ENCODE results near the gene TRPM7. TPM values are rescaled to one million over a fixed set of nuclear protein-coding genes. Genes with fewer than 3 reads are reported as not detected.
A peak's percentile ranks its signal among the peaks of the same experiment; 100 is the strongest.

Gene TRPM7, protein sequence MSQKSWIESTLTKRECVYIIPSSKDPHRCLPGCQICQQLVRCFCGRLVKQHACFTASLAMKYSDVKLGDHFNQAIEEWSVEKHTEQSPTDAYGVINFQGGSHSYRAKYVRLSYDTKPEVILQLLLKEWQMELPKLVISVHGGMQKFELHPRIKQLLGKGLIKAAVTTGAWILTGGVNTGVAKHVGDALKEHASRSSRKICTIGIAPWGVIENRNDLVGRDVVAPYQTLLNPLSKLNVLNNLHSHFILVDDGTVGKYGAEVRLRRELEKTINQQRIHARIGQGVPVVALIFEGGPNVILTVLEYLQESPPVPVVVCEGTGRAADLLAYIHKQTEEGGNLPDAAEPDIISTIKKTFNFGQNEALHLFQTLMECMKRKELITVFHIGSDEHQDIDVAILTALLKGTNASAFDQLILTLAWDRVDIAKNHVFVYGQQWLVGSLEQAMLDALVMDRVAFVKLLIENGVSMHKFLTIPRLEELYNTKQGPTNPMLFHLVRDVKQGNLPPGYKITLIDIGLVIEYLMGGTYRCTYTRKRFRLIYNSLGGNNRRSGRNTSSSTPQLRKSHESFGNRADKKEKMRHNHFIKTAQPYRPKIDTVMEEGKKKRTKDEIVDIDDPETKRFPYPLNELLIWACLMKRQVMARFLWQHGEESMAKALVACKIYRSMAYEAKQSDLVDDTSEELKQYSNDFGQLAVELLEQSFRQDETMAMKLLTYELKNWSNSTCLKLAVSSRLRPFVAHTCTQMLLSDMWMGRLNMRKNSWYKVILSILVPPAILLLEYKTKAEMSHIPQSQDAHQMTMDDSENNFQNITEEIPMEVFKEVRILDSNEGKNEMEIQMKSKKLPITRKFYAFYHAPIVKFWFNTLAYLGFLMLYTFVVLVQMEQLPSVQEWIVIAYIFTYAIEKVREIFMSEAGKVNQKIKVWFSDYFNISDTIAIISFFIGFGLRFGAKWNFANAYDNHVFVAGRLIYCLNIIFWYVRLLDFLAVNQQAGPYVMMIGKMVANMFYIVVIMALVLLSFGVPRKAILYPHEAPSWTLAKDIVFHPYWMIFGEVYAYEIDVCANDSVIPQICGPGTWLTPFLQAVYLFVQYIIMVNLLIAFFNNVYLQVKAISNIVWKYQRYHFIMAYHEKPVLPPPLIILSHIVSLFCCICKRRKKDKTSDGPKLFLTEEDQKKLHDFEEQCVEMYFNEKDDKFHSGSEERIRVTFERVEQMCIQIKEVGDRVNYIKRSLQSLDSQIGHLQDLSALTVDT (N-terminal part only)
- polyA plus RNA-seq (2012; ENCODE audit: low read depth, missing spikeins) = 16.1 TPM

DNA sequence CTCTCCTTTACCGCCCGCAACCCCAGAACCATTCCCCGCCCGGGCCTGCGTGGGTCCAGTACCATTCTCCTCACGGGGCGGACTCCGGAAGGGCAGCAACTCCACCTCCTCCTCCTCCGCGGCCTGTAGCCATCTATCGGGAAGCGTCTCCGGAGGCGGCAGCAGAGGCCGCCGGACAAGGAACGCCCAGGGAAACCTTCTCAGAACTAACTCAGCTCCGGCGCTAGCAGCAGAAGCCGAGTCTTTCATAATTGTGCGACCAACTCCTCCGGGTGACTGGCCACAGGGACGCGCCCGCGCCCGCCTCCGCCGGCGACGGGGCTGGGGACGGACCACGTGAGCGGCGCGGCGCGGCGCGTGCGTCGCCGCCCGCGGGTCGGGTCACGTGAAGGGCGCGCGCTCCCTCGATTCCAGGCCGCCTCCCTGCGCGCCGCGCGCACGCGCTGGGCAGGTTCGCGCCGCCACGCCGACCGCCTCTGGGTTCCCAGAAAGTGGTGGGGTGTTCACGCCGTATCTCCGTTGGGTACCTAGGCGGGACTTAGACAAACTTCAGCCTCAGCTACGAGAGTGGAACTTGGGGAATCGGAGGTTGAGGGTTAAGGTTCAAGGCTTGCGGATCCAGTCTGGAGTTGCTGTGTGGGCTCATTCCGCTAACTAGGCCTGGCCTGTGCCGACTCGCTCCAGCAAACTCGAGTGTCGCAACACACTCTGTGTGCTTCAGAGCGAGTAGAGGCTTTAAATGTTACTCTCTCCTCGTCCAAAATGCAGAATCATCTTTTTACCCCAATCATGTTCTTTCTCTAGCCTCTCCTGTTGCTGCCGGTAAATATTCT lies at the start of gene TRPM7:
Gene TRPM7, minus strand, starts transcription at position 329 of the 833 bp plus-strand sequence. Its CDS starts 264 bp downstream, at position 65.
- DNase-seq (ENCODE audit: insufficient read length, low spot score) (peak; percentile 82), FAIRE-seq (peak; percentile 98)
- TF ChIP-seq POLR2A (IDR thresholded peaks at IDR 0.05; ENCODE audit: low read depth, low read length) (peak; percentile 89), POU2F2 (IDR thresholded peaks at IDR 0.05; ENCODE audit: low read depth, low read length) (peak; percentile 60; the same call in 1 of the 2 replicates), SPI1 (IDR thresholded peaks at IDR 0.05; ENCODE audit: low read depth, low read length) (no peak), TAF1 (IDR thresholded peaks at IDR 0.05; ENCODE audit: low read depth, low read length) (peak; percentile 49), POLR2AphosphoS5 (IDR thresholded peaks at IDR 0.05; ENCODE audit: low read depth, low read length) (peak; percentile 84)

DNA sequence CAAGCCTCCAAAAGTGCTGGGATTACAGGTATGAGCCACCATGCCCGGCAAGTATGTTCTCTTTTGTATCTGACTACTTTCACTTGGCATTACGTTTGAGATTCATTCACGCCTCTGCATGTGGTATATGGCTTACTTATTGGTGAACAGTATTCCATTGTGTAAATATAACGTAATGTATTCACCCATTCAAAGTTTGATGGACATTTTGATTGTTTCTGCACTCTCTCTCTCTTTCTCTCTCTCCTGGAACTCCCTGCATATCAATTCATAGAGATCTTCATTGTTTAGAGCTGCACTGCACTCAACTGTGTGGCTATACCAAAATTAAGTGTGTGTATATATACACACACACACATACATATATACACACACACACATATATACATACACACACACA lies 48.6 kb upstream of the TRPM7 start:
- DNase-seq (ENCODE audit: insufficient read length, low spot score) (no peak), FAIRE-seq (no peak)
- TF ChIP-seq TAF1 (IDR thresholded peaks at IDR 0.05; ENCODE audit: low read depth, low read length) = no peak
- TF ChIP-seq PAX5 (IDR thresholded peaks at IDR 0.05; ENCODE audit: insufficient read depth, low read length, severe bottlenecking) = no peak
- TF ChIP-seq POLR2AphosphoS5 (IDR thresholded peaks at IDR 0.05; ENCODE audit: low read depth, low read length) = no peak
- no peak for TF ChIP-seq SPI1 (IDR thresholded peaks at IDR 0.05; ENCODE audit: low read depth, low read length)
- no peak for TF ChIP-seq POU2F2 (IDR thresholded peaks at IDR 0.05; ENCODE audit: low read depth, low read length)
- TF ChIP-seq POLR2A (IDR thresholded peaks at IDR 0.05; ENCODE audit: low read depth, low read length) = no peak

DNA sequence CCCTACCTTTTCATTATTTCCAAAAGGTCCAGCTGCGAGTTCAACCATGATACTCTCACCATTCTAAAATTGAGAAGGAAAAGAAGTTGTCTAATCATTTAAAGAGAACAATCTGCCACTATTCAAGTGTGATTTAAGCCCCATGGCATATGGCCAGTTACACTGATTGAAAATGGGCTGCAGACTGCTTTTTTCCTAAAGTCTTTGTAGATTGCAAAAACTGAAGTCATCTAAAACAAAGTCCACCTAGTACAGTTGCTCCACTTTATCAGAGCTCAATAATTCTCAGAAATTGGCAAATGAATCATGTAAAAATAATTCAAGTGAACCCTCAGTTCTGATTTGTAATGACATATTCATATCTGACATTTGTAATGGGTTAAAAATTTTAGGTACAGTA lies 39.7 kb upstream of the TRPM7 start:
- no peak for TF ChIP-seq SPI1 (IDR thresholded peaks at IDR 0.05; ENCODE audit: low read depth, low read length)
- no peak for TF ChIP-seq TAF1 (IDR thresholded peaks at IDR 0.05; ENCODE audit: low read depth, low read length)
- no peak for TF ChIP-seq POLR2AphosphoS5 (IDR thresholded peaks at IDR 0.05; ENCODE audit: low read depth, low read length)
- TF ChIP-seq POLR2A (IDR thresholded peaks at IDR 0.05; ENCODE audit: low read depth, low read length) = no peak
- no peak for TF ChIP-seq POU2F2 (IDR thresholded peaks at IDR 0.05; ENCODE audit: low read depth, low read length)
- FAIRE-seq = no peak

GRCh38 chr15:50718700-50719125 lies 32.1 kb upstream of the TRPM7 start:
- TF ChIP-seq POLR2AphosphoS5 (IDR thresholded peaks at IDR 0.05; ENCODE audit: low read depth, low read length) = no peak
- TF ChIP-seq TAF1 (IDR thresholded peaks at IDR 0.05; ENCODE audit: low read depth, low read length) = no peak
- no peak for TF ChIP-seq PAX5 (IDR thresholded peaks at IDR 0.05; ENCODE audit: insufficient read depth, low read length, severe bottlenecking)
- TF ChIP-seq SPI1 (IDR thresholded peaks at IDR 0.05; ENCODE audit: low read depth, low read length) = no peak
- no peak for TF ChIP-seq POLR2A (IDR thresholded peaks at IDR 0.05; ENCODE audit: low read depth, low read length)
- TF ChIP-seq POU2F2 (IDR thresholded peaks at IDR 0.05; ENCODE audit: low read depth, low read length) = no peak
- FAIRE-seq (no peak), DNase-seq (ENCODE audit: insufficient read length, low spot score) (no peak)

More for the DNA sequence above, 39.7 kb upstream of the TRPM7 start:
- no peak for DNase-seq (ENCODE audit: insufficient read length, low spot score)

GRCh38 chr15:50712018-50712417 lies 25.4 kb upstream of the TRPM7 start:
- DNase-seq (ENCODE audit: insufficient read length, low spot score) = no peak
- FAIRE-seq = no peak
- TF ChIP-seq POLR2A (IDR thresholded peaks at IDR 0.05; ENCODE audit: low read depth, low read length) (no peak), TAF1 (IDR thresholded peaks at IDR 0.05; ENCODE audit: low read depth, low read length) (no peak), POLR2AphosphoS5 (IDR thresholded peaks at IDR 0.05; ENCODE audit: low read depth, low read length) (no peak), POU2F2 (IDR thresholded peaks at IDR 0.05; ENCODE audit: low read depth, low read length) (no peak), PAX5 (IDR thresholded peaks at IDR 0.05; ENCODE audit: insufficient read depth, low read length, severe bottlenecking) (no peak), SPI1 (IDR thresholded peaks at IDR 0.05; ENCODE audit: low read depth, low read length) (no peak)

DNA sequence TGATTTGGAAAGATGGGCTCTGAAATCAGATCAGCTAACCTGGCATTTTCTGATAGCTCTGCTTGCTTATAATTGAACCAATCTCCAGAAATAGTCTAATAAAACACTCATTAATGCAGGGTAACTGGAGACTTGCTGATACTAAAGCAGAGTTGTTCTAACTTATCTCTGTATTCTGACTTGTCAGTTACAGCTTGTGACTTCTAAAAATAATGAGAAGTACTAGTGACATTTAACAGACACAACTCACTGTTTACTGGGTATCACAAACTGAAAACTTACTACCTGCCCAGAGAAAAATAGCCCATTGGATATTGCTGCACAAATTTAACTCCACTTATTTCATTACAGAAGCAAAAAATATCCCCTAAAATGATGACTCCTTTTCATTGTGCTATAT lies 24.0 kb upstream of the TRPM7 start:
- TF ChIP-seq SPI1 (IDR thresholded peaks at IDR 0.05; ENCODE audit: low read depth, low read length) = no peak
- no peak for TF ChIP-seq POU2F2 (IDR thresholded peaks at IDR 0.05; ENCODE audit: low read depth, low read length)
- no peak for TF ChIP-seq TAF1 (IDR thresholded peaks at IDR 0.05; ENCODE audit: low read depth, low read length)
- TF ChIP-seq POLR2A (IDR thresholded peaks at IDR 0.05; ENCODE audit: low read depth, low read length) = no peak
- no peak for TF ChIP-seq PAX5 (IDR thresholded peaks at IDR 0.05; ENCODE audit: insufficient read depth, low read length, severe bottlenecking)
- TF ChIP-seq POLR2AphosphoS5 (IDR thresholded peaks at IDR 0.05; ENCODE audit: low read depth, low read length) = no peak
- DNase-seq (ENCODE audit: insufficient read length, low spot score) = no peak
- no peak for FAIRE-seq

DNA sequence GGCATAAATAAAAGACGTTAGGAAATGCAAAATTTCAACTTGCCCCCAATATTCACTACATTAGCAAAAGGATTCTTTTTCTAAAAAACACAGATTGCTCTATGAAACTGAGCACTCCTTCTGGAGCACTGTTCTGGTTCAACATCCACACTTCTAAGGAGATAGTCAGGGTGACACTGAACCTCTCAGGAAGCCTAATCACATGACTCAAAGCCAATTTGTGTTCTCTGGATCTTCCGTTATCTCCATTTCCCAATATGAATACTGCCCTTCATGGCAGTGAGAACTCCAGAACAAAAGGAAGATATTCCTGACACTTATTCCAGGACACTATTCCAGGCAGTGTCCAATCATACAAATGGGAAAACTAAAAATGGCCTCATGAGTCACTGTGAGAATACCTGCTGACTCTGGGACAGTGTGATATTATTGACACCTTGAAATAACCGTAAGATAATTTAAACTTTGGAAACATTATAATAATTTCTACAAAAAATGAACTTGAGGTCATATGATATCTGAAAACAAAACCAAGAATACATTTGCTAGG lies 21.4 kb upstream of the TRPM7 start:
- FAIRE-seq = no peak
- DNase-seq (ENCODE audit: insufficient read length, low spot score) = no peak
- TF ChIP-seq TAF1 (IDR thresholded peaks at IDR 0.05; ENCODE audit: low read depth, low read length) = no peak
- no peak for TF ChIP-seq SPI1 (IDR thresholded peaks at IDR 0.05; ENCODE audit: low read depth, low read length)
- TF ChIP-seq POU2F2 (IDR thresholded peaks at IDR 0.05; ENCODE audit: low read depth, low read length) = no peak
- no peak for TF ChIP-seq POLR2AphosphoS5 (IDR thresholded peaks at IDR 0.05; ENCODE audit: low read depth, low read length)
- no peak for TF ChIP-seq POLR2A (IDR thresholded peaks at IDR 0.05; ENCODE audit: low read depth, low read length)
- TF ChIP-seq PAX5 (IDR thresholded peaks at IDR 0.05; ENCODE audit: insufficient read depth, low read length, severe bottlenecking) = no peak

All from GM12891 (cell line).